Common myeloid progenitor, CD34-positive (primary cell): ENCODE measurements around the gene AUTS2.
A peak's percentile ranks its signal among the peaks of the same experiment; 100 is the strongest.

ENCODE experiments used
- CTCF ChIA-PET: fragments of 350-600 bp; sonication (Branson Sonifier 250); formaldehyde crosslinking; loops from one replicate; lab custom pipeline; 2021; ENCODE audit warnings: antibody characterized with exemption; lab: Charles Lee
- POLR2A ChIA-PET: fragments of 350-600 bp; sonication (Branson Sonifier 250); formaldehyde crosslinking; loops from one replicate; lab custom pipeline; 2021; ENCODE audit warnings: antibody characterized with exemption; lab: Charles Lee
- DNase-seq, 3 donors: peaks; one replicate each; pipeline versions ENCODE4 v3.0.0 to v3.0.0-alpha.2; 2013
- H3K27ac ChIP-seq, 2 experiments: 1 replicate in 1 of 2; 2 replicates in 1 of 2; pipeline ENCODE4 v1.7.0; 2013; ENCODE audit warnings: inconsistent platforms in 2 of 2, low read length in 2 of 2, mild to moderate bottlenecking in 2 of 2, low read depth in 1 of 2, moderate library complexity in 1 of 2; ENCODE audit not compliant: severe bottlenecking in 2 of 2, insufficient read depth in 1 of 2, poor library complexity in 1 of 2
- H3K27me3 ChIP-seq, 5 experiments: replicated peaks in 2 of 5; 1 replicate in 3 of 5; 2 replicates in 2 of 5; pipeline versions ENCODE4 v1.6.1 to v1.7.0; 2013; ENCODE audit warnings: low read length in 4 of 5, mild to moderate bottlenecking in 2 of 5, moderate library complexity in 2 of 5, inconsistent platforms in 1 of 5; ENCODE audit not compliant: insufficient read depth in 5 of 5, control insufficient read depth in 4 of 5
- H3K36me3 ChIP-seq, 4 experiments: 1 replicate in 2 of 4; 2 replicates in 2 of 4; pipeline versions ENCODE4 v1.6.1 to v1.7.0; 2013; ENCODE audit warnings: low read length in 3 of 4, control low read depth in 1 of 4, mild to moderate bottlenecking in 1 of 4; ENCODE audit not compliant: control insufficient read depth in 4 of 4, insufficient read depth in 4 of 4
- H3K4me1 ChIP-seq, 4 experiments: 1 replicate in 3 of 4; 2 replicates in 1 of 4; pipeline versions ENCODE4 v1.6.1 to v1.7.1; 2013; ENCODE audit warnings: low read length in 3 of 4, mild to moderate bottlenecking in 3 of 4, control low read depth in 1 of 4, inconsistent platforms in 1 of 4, moderate library complexity in 1 of 4; ENCODE audit not compliant: control insufficient read depth in 4 of 4, insufficient read depth in 4 of 4; ENCODE audit errors: control extremely low read depth in 1 of 4
- H3K4me3 ChIP-seq, 7 experiments: 1 replicate in 4 of 7; 2 replicates in 3 of 7; pipeline versions ENCODE4 v1.5.1 to v1.7.0; 2013; ENCODE audit warnings: mild to moderate bottlenecking in 7 of 7, low read length in 6 of 7, moderate library complexity in 6 of 7, inconsistent platforms in 2 of 7, low read depth in 2 of 7, control low read depth in 1 of 7; ENCODE audit not compliant: insufficient read depth in 4 of 7, control insufficient read depth in 1 of 7; ENCODE audit errors: extremely low read depth in 1 of 7
- H3K9me3 ChIP-seq, 5 experiments: 1 replicate in 4 of 5; 2 replicates in 1 of 5; pipeline versions ENCODE4 v1.6.1 to v1.7.1; 2013; ENCODE audit warnings: low read length in 4 of 5, mild to moderate bottlenecking in 2 of 5, inconsistent platforms in 1 of 5, low read depth in 1 of 5, moderate library complexity in 1 of 5; ENCODE audit not compliant: control insufficient read depth in 4 of 5, insufficient read depth in 2 of 5; ENCODE audit errors: control extremely low read depth in 1 of 5
- WGBS: methylation state at CpG from one replicate; pipeline ENCODE4 v1.1.5; 2013; ENCODE audit not compliant: insufficient coverage; 5-methylcytosine and 5-hydroxymethylcytosine counted together

The AUTS2 gene

GRCh38 chr7:69968969-69969556 lies 370.8 kb downstream of the AUTS2 start:
- Histone ChIP-seq H3K9me3 (no peaks in the 10 kb centered on the region), H3K27me3 (no peaks in the 10 kb centered on the region), H3K27ac (no peak overlapping the region), H3K4me1 (peaks cover 0 to 17% (median 8%) of the 10 kb centered on the region in 4 experiments), H3K36me3 (no peaks in the 10 kb centered on the region), H3K4me3 (no peak overlapping the region)
- CTCF ChIA-PET, result interaction anchor here (0.6 to 2.5 kb wide), 2 partner anchors 15 to 53 kb away, joined by 3 to 6 read pairs; no protein-coding TSS in a partner anchor
- no peak for DNase-seq
- POLR2A ChIA-PET, result no interaction called here
- WGBS, result no CpG with 5 or more reads among the region's 4 CpGs

- POLR2A ChIA-PET, result no interaction called here
- peaks cover 0 to 2% (median 0%) of the 10 kb centered on the region in 5 experiments for H3K9me3 ChIP-seq
- 93% methylated on average over 3 of the region's 4 CpGs for WGBS
These were observed 383.4 kb downstream of the AUTS2 start for GRCh38 chr7:69981646-69982045.

GRCh38 chr7:69982197-69982596 lies 383.9 kb downstream of the AUTS2 start:
- Histone ChIP-seq H3K4me3 (no peak overlapping the region), H3K27ac (no peak overlapping the region), H3K36me3 (no peaks in the 10 kb centered on the region), H3K9me3 (no peaks in the 10 kb centered on the region), H3K4me1 (no peaks in the 10 kb centered on the region), H3K27me3 (no peaks in the 10 kb centered on the region)
- no peak for DNase-seq
- 83% methylated on average over 1 of the region's 1 CpG for WGBS
- ChIA-PET POLR2A (no interaction called here), CTCF (interaction anchor here (1.2 kb wide), 1 partner anchor 388 kb away, joined by 3 read pairs; no protein-coding TSS in a partner anchor)

More at GRCh38 chr7:69981646-69982045, 383.4 kb downstream of the AUTS2 start:
- H3K4me1 ChIP-seq, result no peaks in the 10 kb centered on the region
- H3K36me3 ChIP-seq, result no peaks in the 10 kb centered on the region
- CTCF ChIA-PET, result no interaction called here
- H3K4me3 ChIP-seq, result no peak overlapping the region
- H3K27me3 ChIP-seq, result no peaks in the 10 kb centered on the region
- no peak overlapping the region for H3K27ac ChIP-seq
- no peak for DNase-seq

- no peak overlapping the region for H3K4me3 ChIP-seq
- H3K4me1 ChIP-seq, result peaks cover 0 to 10% (median 5%) of the 10 kb centered on the region in 4 experiments
- H3K27ac ChIP-seq, result no peak overlapping the region
- POLR2A ChIA-PET, result no interaction called here
- WGBS, result 98% methylated on average over 4 of the region's 5 CpGs
- H3K9me3 ChIP-seq, result no peaks in the 10 kb centered on the region
- DNase-seq, result no peak
- CTCF ChIA-PET, result interaction anchor here (1.5 kb wide), 1 partner anchor 19 kb away, joined by 3 read pairs; no protein-coding TSS in a partner anchor
- no peaks in the 10 kb centered on the region for H3K27me3 ChIP-seq
- H3K36me3 ChIP-seq, result no peaks in the 10 kb centered on the region
These were observed 391.3 kb downstream of the AUTS2 start for GRCh38 chr7:69989551-69989950.

GRCh38 chr7:69992938-69993337 lies 394.7 kb downstream of the AUTS2 start:
- H3K27ac ChIP-seq, result no peak overlapping the region
- peak; percentile 8 to 83 (median 77) for DNase-seq
- CTCF ChIA-PET, result interaction anchor here (1.0 to 1.2 kb wide), 2 partner anchors 12 to 13 kb away, joined by 4 to 5 read pairs; no protein-coding TSS in a partner anchor
- POLR2A ChIA-PET, result no interaction called here
- 17% methylated on average over 1 of the region's 4 CpGs for WGBS
- no peak overlapping the region for H3K4me3 ChIP-seq
- H3K4me1 ChIP-seq, result peaks cover 0 to 10% (median 5%) of the 10 kb centered on the region in 4 experiments
- no peaks in the 10 kb centered on the region for H3K36me3 ChIP-seq
- H3K9me3 ChIP-seq, result no peaks in the 10 kb centered on the region
- no peaks in the 10 kb centered on the region for H3K27me3 ChIP-seq

GRCh38 chr7:69994218-69994617 lies 395.9 kb downstream of the AUTS2 start:
- no peak overlapping the region for H3K4me3 ChIP-seq
- no peak for DNase-seq
- no peaks in the 10 kb centered on the region for H3K36me3 ChIP-seq
- peaks cover 0 to 3% (median 1%) of the 10 kb centered on the region in 4 experiments for H3K4me1 ChIP-seq
- POLR2A ChIA-PET, result no interaction called here
- WGBS, result 80% methylated on average over 1 of the region's 1 CpG
- CTCF ChIA-PET, result interaction anchor here (1.2 kb wide), 1 partner anchor 10 kb away, joined by 4 read pairs; no protein-coding TSS in a partner anchor
- no peaks in the 10 kb centered on the region for H3K9me3 ChIP-seq
- H3K27me3 ChIP-seq, result no peaks in the 10 kb centered on the region
- H3K27ac ChIP-seq, result no peak overlapping the region

GRCh38 chr7:69994886-69995542 lies 396.7 kb downstream of the AUTS2 start:
- Histone ChIP-seq H3K9me3 (no peaks in the 10 kb centered on the region), H3K4me3 (no peak overlapping the region), H3K36me3 (no peaks in the 10 kb centered on the region), H3K4me1 (peaks cover 0 to 3% (median 1%) of the 10 kb centered on the region in 4 experiments), H3K27me3 (no peaks in the 10 kb centered on the region), H3K27ac (no peak overlapping the region)
- POLR2A ChIA-PET, result no interaction called here
- 100% methylated on average over 4 of the region's 7 CpGs for WGBS
- DNase-seq, result no peak
- CTCF ChIA-PET, result no interaction called here
